KMS-11 (cell line): ENCODE data around the gene ADGRD2.

Experiments
- H2AFZ ChIP-seq: fragments of 200-600 bp; sonication (generic); 2 replicates; pipeline ENCODE4 v1.6.1; 2016; ENCODE audit warnings: antibody characterized with exemption, mixed run types, low read depth
- H3K27ac ChIP-seq: fragments of 200-600 bp; sonication (generic); 2 replicates; pipeline ENCODE4 v1.6.1; 2016; ENCODE audit warnings: mild to moderate bottlenecking, mixed run types
- H3K27me3 ChIP-seq: fragments of 200-600 bp; sonication (generic); 2 replicates; pipeline ENCODE4 v1.6.1; 2017; ENCODE audit warnings: mild to moderate bottlenecking, low read depth, mixed run types, moderate library complexity; ENCODE audit not compliant: insufficient read depth
- H3K36me3 ChIP-seq: fragments of 200-600 bp; sonication (generic); 2 replicates; pipeline ENCODE4 v1.6.1; 2017; ENCODE audit warnings: mild to moderate bottlenecking, mixed run types; ENCODE audit not compliant: insufficient read depth
- H3K4me1 ChIP-seq: fragments of 200-600 bp; sonication (generic); 2 replicates; pipeline ENCODE4 v1.6.1; 2016; ENCODE audit warnings: mild to moderate bottlenecking, low read depth, mixed run types; ENCODE audit not compliant: poor library complexity, severe bottlenecking
- H3K4me2 ChIP-seq: fragments of 200-600 bp; sonication (generic); 2 replicates; pipeline ENCODE4 v1.7.0; 2016; ENCODE audit warnings: mild to moderate bottlenecking, mixed run types
- H3K4me3 ChIP-seq: fragments of 200-600 bp; sonication (generic); IDR thresholded peaks from 2 replicates; pipeline ENCODE4 v1.6.1; 2017; ENCODE audit warnings: low read depth, low read length, mixed read lengths; ENCODE audit not compliant: insufficient read depth
- H3K79me2 ChIP-seq: fragments of 200-600 bp; sonication (generic); 2 replicates; pipeline ENCODE4 v1.6.1; 2016; ENCODE audit warnings: low read depth, mixed run types; ENCODE audit not compliant: insufficient read depth
- H3K9ac ChIP-seq: fragments of 200-600 bp; sonication (generic); 2 replicates; pipeline ENCODE4 v1.6.1; 2016; ENCODE audit warnings: mild to moderate bottlenecking, mixed run types
- H4K20me1 ChIP-seq: fragments of 200-600 bp; sonication (generic); 2 replicates; pipeline ENCODE4 v1.6.1; 2016; ENCODE audit warnings: mild to moderate bottlenecking, mixed run types; ENCODE audit not compliant: insufficient read depth
- CTCF ChIP-seq: fragments of 200-600 bp; sonication (generic); conservative IDR thresholded peaks from 2 replicates; pipeline ENCODE4 v1.6.1; 2017; ENCODE audit warnings: low read depth, mild to moderate bottlenecking, antibody characterized with exemption, low read length, moderate library complexity, mixed read lengths

ADGRD2 gene

DNA sequence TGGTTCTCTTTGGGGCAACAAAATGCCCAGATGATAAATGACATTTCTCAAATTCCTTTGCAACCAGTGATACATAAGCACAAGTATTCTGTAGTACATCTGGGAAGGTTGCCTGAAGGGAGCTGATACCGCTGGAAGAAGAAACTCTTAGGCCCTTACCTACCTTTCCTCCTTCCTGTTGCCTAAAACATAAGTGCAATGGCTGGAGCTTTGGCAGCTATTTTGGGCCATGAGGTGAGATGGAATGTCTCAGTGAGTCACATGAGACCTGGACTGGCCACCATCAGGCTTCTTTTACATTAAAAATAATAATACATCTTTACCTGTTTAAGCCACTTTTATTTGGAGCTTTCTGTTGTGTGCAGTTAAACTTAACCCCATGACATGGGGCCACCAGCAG lies 11.2 kb upstream of the ADGRD2 start:
- Histone ChIP-seq H3K36me3 (no peaks in the 10 kb centered on the region), H3K27ac (no peak overlapping the region), H3K4me1 (peaks cover 16% of the 10 kb centered on the region), H3K4me3 (no peak overlapping the region), H4K20me1 (no peaks in the 10 kb centered on the region), H3K27me3 (no peaks in the 10 kb centered on the region), H3K9ac (no peak overlapping the region), H3K4me2 (no peak overlapping the region), H2AFZ (no peak overlapping the region), H3K79me2 (no peaks in the 10 kb centered on the region)
- TF ChIP-seq CTCF = no peak

GRCh38 chr9:124439686-124440243 lies 10.5 kb upstream of the ADGRD2 start:
- Histone ChIP-seq H3K79me2 (no peaks in the 10 kb centered on the region), H3K36me3 (no peaks in the 10 kb centered on the region), H3K4me3 (no peak overlapping the region), H3K4me2 (no peak overlapping the region), H2AFZ (no peak overlapping the region), H3K27ac (no peak overlapping the region), H3K4me1 (peaks cover 16% of the 10 kb centered on the region), H3K9ac (no peak overlapping the region), H4K20me1 (no peaks in the 10 kb centered on the region), H3K27me3 (no peaks in the 10 kb centered on the region)
- TF ChIP-seq CTCF = no peak

DNA sequence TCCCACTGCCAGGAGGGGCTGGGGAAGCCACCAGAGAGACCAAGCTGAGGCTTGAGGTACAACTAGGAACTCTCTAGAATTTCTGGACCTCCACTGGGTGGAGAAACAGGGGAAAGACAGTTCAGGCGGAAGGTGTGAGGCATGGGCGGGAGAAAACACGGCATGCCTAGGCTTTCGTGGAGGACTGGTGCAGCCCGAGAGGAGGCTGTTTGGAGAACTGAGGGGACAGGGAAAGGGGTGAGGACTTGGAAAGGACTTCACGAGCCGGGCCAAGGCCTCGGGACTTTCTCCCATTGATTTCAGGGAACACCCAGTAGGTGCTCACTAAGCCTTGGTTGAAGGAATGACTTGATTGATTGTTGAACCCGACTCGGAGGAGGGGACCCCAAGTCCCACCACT lies 9.5 kb upstream of the ADGRD2 start:
- TF ChIP-seq CTCF = no peak
- no peaks in the 10 kb centered on the region for H4K20me1 ChIP-seq
- H3K4me1 ChIP-seq = peaks cover 15% of the 10 kb centered on the region
- no peaks in the 10 kb centered on the region for H3K27me3 ChIP-seq
- no peaks in the 10 kb centered on the region for H3K79me2 ChIP-seq
- no peak overlapping the region for H3K4me2 ChIP-seq
- no peak overlapping the region for H3K4me3 ChIP-seq
- H3K27ac ChIP-seq = no peak overlapping the region
- H2AFZ ChIP-seq = no peak overlapping the region
- no peaks in the 10 kb centered on the region for H3K36me3 ChIP-seq
- H3K9ac ChIP-seq = no peak overlapping the region

GRCh38 chr9:124441291-124441690 lies 9.0 kb upstream of the ADGRD2 start:
- no peak for TF ChIP-seq CTCF
- no peak overlapping the region for H3K9ac ChIP-seq
- no peak overlapping the region for H3K4me3 ChIP-seq

More at GRCh38 chr9:124441291-124441690, 9.0 kb upstream of the ADGRD2 start:
- H3K27me3 ChIP-seq = no peaks in the 10 kb centered on the region
- H3K36me3 ChIP-seq = no peaks in the 10 kb centered on the region
- peaks cover 10% of the 10 kb centered on the region for H3K4me1 ChIP-seq
- no peak overlapping the region for H2AFZ ChIP-seq
- no peaks in the 10 kb centered on the region for H3K79me2 ChIP-seq
- H4K20me1 ChIP-seq = no peaks in the 10 kb centered on the region
- H3K27ac ChIP-seq = no peak overlapping the region
- no peak overlapping the region for H3K4me2 ChIP-seq
